NCI-H345 (cell line): Measurements from ENCODE around the gene PAX4.

Experiments
- DNase-seq: peaks from one replicate; lab custom pipeline; 2025; lab: John Stamatoyannopoulos, UW

Gene PAX4, protein sequence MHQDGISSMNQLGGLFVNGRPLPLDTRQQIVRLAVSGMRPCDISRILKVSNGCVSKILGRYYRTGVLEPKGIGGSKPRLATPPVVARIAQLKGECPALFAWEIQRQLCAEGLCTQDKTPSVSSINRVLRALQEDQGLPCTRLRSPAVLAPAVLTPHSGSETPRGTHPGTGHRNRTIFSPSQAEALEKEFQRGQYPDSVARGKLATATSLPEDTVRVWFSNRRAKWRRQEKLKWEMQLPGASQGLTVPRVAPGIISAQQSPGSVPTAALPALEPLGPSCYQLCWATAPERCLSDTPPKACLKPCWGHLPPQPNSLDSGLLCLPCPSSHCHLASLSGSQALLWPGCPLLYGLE

GRCh38 chr7:127618042-127618441 lies at the start of gene PAX4:
Gene PAX4 (minus strand): TSS chr7:127618142. CDS start chr7:127615928, 2,214 bp downstream.
- DNase-seq, result no peak

GRCh38 chr7:127667017-127667670 lies 49.2 kb upstream of the PAX4 start:
- DNase-seq, result no peak

DNA sequence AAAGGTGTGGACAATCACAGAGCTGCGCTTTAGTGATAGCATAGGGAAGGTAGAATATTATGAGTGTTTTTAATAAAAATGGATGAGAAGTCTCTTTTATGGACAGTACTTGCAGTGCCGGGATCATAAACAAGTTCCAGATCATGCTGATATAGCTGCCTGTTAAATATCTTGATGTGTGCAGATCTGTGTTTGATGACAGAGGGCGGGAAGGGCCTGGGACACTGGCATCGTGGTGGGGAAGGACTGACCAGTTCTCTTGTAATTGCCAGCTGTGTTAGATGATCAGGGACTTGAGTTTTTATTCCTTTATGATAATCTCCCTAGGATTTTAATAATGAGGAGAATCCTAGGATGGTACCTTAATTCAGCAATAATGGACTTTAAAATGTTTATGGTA lies 48.7 kb upstream of the PAX4 start:
- DNase-seq, result no peak

- no peak for DNase-seq
Observed at GRCh38 chr7:127665922-127666321, 48.0 kb upstream of the PAX4 start.

DNA sequence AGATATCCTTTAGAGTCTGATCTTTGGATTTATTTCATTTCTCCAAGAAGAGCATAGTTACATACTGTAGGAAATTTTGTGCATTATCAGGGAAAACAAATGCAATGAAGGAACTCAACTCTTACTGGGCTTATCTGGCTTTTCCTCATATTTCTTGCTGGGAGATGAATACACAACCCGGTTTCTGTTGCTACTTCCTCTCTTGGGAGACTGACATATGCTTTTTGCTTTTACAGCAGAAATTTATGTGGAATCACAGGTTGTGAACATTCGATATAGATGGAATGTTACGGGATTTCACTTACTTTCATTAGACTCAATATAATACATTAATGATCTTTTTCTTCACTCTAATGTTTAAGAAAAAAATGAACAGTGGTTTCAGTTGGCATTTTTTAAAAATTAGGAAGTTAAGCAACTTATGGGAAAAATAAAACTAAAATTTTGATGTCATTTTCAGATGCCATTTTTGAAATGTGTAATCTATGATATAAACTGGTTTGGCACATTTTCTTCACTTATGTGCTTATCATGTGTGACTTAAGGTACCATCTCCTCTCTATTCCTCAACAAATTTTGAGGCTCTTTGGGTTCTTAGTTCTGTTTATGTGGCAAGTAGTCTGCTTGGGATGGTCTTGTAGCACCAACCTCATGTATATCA lies 41.2 kb upstream of the PAX4 start:
- DNase-seq, result no peak

DNA sequence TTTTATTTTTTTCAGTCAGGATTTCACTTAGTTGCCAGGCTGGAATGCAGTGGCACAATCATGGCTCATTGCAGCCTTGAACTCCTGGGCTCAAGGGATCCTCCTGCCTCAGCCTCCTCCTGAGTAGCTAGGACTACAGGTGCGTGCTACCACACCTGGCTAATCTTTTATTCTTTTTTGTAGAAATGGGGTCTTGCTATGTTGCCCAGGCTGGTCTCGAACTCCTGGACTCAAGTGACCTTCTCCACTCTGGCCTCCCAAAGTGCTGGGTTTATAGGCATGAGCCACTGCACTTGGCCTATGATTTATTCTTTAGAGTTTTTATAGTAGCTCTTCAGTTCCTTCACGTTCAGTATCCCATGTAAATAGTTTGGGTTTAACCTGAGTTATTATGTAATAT lies 39.6 kb upstream of the PAX4 start:
- no peak for DNase-seq

DNA sequence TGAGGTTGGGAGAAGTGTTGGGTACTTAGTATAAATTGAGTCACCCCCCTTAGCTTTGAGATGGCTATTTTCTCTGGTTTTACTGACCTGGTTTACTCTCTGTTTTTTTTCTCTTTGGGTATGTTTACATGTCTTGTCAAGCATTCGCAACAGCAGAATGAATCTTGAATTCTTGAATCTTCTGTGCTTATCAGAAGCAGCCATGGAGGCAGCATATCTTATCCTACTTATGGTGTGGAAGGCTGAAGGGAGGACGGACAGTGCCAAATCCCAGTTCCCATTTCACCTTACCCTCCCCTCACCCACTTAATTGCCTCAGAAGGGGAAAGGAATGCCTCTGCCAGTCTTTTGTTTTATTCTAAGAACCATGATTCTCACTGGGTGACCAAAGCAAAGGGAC lies 37.8 kb upstream of the PAX4 start:
- no peak for DNase-seq

- no peak for DNase-seq
Observed at GRCh38 chr7:127654404-127655394, 36.8 kb upstream of the PAX4 start.

- no peak for DNase-seq
Observed at GRCh38 chr7:127653396-127653795, 35.5 kb upstream of the PAX4 start.

DNA sequence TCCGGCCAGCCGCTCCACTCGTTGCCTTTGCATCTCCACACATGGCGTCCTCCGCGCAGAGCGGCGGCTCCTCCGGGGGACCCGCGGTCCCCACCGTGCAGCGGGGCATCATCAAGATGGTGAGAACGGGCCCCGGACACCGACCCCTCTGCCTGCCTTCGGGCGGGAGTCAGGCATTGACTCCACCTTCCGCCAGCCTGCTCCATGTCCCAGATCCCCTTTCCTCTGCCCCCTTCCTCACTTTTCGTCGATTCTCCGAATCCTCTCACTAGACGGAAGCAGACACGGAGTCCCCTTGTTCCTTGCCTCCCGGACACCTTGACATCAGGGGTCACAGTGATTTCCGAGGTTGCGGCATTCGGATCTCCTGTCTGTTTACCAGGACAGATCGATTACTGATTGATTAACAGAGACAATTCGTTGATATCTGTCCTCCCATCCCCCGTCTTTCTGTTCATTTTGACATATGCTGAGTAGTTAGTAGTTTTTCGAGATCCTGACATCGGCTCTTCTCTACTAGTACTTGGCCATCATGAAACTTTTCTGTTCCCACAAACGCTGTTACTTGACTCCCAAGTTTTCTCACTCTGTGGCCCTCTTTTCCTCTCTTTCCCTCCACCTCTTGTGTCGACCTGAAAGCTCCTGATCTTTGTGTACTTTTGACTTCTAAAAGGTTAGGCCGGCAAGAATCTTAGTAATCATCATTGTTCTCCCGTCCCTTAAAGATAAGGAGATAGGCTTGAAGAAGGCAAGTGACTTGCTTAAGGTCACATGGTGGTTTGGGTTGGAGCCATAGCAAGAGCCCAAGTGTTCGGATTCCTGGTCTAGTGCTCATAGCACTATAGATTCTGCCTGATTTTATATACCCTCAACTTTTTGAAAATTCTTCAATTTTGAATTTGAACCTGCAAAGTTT lies 34.6 kb upstream of the PAX4 start:
- DNase-seq, result no peak

- DNase-seq, result peak; percentile 99
Observed at GRCh38 chr7:127651556-127652332, 33.8 kb upstream of the PAX4 start, which contains the start of gene SND1. Gene SND1 (plus strand): TSS chr7:127652194. CDS start chr7:127652374, 180 bp downstream.

GRCh38 chr7:127650847-127651555 lies 33.1 kb upstream of the PAX4 start:
- DNase-seq, result no peak

- no peak for DNase-seq
Observed at GRCh38 chr7:127648986-127649385, 31.0 kb upstream of the PAX4 start.

GRCh38 chr7:127647636-127648035 lies 29.7 kb upstream of the PAX4 start:
- no peak for DNase-seq

DNA sequence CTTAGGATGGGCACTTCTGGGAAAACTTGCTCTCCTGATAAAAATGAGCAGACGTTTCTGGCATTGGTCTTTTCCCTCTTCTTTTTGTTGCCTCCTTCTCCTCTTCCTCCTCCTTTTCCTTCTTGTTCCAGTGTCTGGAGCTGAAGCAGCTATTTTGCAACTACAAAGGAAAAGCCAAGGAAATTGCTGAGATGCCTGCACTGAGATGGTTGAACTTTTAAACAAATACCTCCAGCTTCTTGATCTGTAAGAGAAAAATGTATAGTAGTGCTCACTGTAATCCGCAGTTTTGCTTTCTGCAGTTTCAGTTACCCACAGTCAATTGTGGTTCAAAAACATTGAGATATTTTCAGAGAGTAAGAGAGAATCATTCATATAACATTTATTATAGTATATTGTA lies 26.5 kb upstream of the PAX4 start:
- DNase-seq, result no peak

GRCh38 chr7:127638197-127638596 lies 20.3 kb upstream of the PAX4 start:
- DNase-seq, result no peak

DNA sequence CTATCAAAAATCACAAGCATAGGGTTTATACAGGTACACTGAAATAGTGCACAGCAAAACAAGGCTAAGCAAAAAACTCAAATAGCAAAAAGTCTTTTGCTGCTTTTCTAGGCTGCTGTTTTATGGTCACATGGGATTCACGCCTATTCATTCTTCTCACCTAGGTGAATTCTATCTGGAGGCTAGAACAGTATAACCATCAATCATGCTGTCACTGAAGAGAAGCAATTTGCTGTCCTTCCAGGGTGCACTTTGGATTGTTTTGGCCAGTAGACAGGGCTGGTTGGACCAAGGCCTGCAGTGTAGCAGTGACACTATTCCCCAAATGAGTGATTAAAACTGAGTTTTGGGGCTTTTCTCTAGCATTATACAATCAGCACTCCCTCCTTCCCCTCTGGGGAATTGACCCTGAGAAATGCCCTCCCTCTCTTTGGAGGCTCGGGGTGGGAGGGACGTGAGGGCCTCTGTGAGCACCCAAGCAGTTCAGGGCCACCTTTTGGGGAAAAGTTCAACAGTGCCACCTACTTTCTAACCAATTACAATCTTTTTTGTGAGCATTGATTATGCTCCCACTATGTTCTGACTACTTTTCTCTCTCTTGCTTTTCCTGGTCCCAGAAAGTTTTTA lies 17.8 kb upstream of the PAX4 start:
- DNase-seq, result no peak

GRCh38 chr7:127632276-127632910 lies 14.5 kb upstream of the PAX4 start:
- no peak for DNase-seq
